ENCODE measurements around the gene TIMMDC1. TPM values are rescaled to one million over a fixed set of nuclear protein-coding genes. Genes with fewer than 3 reads are reported as not detected.

The TIMMDC1 gene, protein sequence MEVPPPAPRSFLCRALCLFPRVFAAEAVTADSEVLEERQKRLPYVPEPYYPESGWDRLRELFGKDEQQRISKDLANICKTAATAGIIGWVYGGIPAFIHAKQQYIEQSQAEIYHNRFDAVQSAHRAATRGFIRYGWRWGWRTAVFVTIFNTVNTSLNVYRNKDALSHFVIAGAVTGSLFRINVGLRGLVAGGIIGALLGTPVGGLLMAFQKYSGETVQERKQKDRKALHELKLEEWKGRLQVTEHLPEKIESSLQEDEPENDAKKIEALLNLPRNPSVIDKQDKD
- total RNA-seq (ENCODE audit: low replicate concordance), result 28.7 and 42.2 TPM in 2 replicates

DNA sequence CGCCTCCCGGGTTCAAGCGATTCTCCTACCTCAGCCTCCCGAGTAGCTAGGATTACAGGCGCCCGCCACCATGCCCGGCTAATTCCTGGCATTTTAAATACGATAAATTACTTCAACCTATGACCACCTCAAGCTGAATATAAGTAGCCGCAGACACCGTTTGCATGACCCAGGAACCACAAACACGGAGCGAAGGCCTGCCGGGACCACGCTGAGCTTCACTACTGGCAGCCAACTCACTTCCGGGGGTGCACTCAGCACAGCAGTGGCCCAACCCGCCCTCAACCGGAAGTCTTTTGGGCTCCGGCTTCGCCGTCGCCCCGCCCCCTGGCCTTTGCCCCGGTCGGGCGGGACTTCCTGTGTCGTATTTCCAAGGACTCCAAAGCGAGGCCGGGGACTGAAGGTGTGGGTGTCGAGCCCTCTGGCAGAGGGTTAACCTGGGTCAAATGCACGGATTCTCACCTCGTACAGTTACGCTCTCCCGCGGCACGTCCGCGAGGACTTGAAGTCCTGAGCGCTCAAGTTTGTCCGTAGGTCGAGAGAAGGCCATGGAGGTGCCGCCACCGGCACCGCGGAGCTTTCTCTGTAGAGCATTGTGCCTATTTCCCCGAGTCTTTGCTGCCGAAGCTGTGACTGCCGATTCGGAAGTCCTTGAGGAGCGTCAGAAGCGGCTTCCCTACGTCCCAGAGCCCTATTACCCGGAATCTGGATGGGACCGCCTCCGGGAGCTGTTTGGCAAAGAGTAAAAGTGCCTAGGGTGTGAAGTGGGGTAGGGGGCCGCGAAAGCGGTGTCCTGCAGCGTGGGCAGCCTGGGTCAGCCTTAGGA is at the start of gene TIMMDC1:
TSS of gene TIMMDC1 (plus strand) at position 362 of the 826 bp plus-strand sequence. CDS start at position 549, 187 bp downstream.

DNA sequence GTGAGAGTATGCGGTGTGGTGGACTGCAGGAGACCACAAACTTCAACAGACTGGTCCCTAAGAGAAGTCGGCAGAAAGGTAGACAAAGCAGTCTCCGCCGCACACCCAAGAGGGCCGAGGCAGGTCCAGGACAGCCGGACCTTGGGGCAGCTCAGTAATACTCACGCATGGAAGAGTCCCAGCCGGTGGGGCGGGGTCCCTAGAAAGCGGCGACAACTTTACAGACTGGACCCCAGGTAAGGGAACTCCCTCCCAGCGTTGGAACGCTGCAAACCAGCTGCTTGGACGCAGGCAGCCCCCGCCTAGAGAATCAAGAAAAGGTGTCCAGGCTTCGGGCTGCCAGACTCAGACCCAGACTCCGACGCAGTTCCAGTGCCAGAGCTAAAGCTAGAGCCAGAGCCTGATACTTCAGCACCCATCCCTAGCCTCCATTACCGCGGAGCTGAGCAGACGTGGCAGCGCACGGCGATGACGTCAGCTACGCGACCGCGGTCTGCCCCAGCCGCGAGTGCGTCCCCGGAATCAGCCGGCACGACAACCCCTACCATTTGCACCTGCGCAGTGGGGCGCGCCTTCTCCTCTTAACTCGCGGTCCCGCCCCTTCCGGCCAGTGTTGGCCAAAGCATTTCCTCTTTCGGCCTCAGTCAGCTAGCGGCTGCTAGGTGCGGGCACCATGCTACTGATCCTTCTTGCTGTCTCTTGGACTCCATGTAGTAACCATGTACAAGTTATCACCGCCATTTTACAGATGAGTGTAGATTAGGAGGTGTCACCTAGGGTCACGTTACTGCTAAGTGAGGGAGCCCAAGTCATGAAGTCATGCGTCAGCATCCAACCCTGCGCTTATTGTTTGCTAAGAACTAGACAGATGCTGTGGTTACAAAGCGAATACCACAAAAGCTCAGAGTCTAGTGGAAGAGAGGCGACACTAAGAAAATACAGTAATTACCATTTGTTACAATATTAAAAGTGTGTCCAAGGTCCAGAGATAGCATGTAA is 34.9 kb upstream of the TIMMDC1 start, which contains the start of gene TMEM39A:
TSS of gene TMEM39A (minus strand) at position 445 of the 999 bp plus-strand sequence. CDS start 1,541 bp downstream, outside the sequence.

DNA sequence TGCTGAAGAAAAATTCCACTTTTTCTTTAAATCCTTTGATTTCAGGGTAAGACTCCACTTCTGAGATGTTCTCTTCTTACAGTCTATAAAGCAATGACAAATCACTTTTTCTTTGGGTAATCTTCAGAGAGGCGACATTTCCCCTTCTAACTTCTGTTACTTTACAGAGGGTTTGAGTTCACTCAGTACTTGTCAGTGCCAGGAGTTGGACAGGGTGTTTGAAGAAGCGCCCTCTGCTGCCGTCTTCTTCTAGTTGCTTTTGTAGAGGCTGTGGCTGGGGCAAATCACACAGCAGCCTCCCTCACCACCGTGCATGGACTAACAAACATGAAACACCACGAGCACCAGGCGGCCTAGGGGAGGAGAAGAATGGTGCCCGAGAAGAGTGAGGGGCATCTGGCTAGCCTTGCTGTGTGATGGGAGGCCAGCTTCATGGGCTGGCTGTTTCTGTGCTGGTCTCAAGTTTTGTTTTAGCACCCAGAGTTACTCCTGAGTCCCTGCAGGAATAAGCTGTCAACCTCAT is 61.2 kb downstream of the TIMMDC1 start, which contains the start of gene CD80:
TSS of gene CD80 (minus strand) at position 174 of the 523 bp plus-strand sequence. CDS start 1,886 bp downstream, outside the sequence.

Other genes with a start within 250 kb of the TIMMDC1 start
- gene ARHGAP31, start 204.2 kb upstream of the TIMMDC1 start, total RNA-seq (ENCODE audit: low replicate concordance), result 1.9 and 5.1 TPM in 2 replicates
- gene TMEM39A, start 34.9 kb upstream of the TIMMDC1 start, total RNA-seq (ENCODE audit: low replicate concordance), result 42.6 and 57.3 TPM in 2 replicates
- 14.9 and 26.7 TPM in 2 replicates for gene POGLUT1, start 29.6 kb upstream of the TIMMDC1 start, total RNA-seq (ENCODE audit: low replicate concordance)
- not detected in 2 replicates for gene CD80, start 61.1 kb downstream of the TIMMDC1 start, total RNA-seq (ENCODE audit: low replicate concordance)
- 0.70 and 2.2 TPM in 2 replicates for gene ADPRH, start 80.9 kb downstream of the TIMMDC1 start, total RNA-seq (ENCODE audit: low replicate concordance)
- gene PLA1A, start 99.3 kb downstream of the TIMMDC1 start, total RNA-seq (ENCODE audit: low replicate concordance), result 0.08 and 0.12 TPM in 2 replicates
- gene POPDC2, start 162.0 kb downstream of the TIMMDC1 start, total RNA-seq (ENCODE audit: low replicate concordance), result 0.15 and 0.47 TPM in 2 replicates
- gene COX17, start 178.9 kb downstream of the TIMMDC1 start, total RNA-seq (ENCODE audit: low replicate concordance), result 12.2 and 32.3 TPM in 2 replicates
- under 0.01 and 0.53 TPM in 2 replicates for gene CFAP91, start 204.5 kb downstream of the TIMMDC1 start, total RNA-seq (ENCODE audit: low replicate concordance)